ENCODE data around the gene TAF11L4.
"Not testable (repeated sequence)": the region's sequence is repeated elsewhere in the genome, so short reads cannot be mapped to it uniquely, and the experiment has no call there.

Gene TAF11L4

DNA sequence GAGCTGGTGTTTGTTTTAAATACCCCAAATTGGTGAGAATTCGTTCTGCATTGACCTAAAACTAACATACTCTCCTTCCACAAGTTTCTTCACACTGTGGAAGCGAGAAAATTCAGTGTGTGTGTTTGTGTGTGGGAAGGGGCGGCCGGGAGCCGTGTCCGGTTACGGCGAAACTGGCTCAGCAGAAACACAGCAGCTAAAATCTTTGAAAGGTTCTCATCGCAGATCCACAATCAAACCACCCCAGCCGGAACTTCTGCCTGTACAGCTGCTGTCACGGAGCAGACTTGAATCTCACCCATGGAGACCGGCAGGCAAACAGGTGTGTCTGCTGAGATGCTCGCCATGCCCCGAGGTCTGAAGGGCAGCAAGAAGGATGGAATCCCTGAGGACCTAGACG is at the start of gene TAF11L4:
Gene TAF11L4 (plus strand): TSS at position 301 of the 400 bp plus-strand sequence.
- DNase-seq = not testable (repeated sequence)

DNA sequence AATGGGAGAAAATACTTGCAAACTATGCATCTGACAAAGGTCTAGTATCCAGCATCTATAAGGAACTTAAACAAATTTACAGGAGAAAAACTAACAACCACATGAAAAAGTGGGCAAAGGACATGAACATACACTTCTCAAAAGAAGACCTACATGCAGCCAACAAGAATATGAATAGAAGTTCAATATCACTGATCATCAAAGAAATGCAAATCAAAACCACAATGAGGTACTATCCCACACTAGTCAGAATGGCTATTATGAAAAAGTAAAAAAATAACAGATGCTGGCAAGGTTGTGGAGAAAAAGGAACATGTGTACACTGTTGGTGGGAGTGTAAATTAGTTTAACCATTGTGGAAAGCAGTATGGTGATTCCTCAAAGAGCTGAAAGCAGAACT is 46.5 kb upstream of the TAF11L4 start:
- not testable (repeated sequence) for DNase-seq

DNA sequence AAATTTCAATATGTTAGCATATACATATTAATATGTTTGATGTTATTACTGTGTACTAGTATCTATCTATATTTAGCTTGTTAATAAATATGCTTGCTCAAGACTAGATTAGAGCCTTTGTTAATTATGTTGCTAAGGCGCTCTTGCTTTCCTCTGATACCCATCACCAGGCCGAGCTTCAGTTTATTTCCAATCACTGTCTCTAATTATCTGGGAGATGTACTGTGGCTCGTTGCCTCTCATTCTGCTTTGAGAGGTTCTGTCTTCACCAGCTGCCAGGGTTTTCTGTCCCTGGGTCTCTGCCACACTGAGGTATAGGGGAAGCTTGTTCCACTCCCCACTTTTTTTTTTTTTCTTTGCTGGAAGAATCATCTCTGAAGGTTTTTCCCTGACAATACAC is 44.6 kb upstream of the TAF11L4 start:
- no peak for DNase-seq

DNA sequence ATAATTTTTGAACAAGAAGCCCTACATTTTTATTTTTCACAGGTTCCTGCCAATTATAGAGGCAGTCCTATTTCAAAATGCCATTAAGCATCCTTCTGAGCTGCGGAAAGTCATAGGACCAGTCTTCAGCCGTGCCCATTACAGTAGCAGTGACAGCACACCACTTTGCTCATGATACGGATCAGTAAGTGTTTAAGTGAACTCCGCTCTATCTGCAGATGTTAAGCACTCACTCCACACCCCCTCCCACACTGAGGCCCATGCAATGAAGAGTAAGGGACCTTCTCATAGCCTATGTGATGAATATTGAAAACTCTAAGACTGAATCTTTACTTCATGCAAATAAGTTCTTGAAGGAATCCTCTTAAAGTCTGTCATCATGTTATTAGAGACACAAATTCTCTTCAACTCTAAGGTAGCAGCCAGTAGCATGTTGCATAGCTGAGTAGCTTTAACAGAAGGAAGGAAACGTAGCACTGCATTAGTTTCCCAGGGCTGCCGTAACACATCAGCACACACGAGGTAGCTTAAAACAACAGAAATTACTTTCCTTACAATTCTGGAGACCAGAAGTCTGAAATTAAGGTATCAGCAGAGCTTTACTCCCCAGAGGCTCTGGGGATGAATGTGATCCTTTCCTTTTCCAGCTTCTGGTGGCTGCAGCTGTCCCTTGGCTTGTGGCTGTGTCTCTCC is 43.9 kb upstream of the TAF11L4 start:
- DNase-seq = no peak

DNA sequence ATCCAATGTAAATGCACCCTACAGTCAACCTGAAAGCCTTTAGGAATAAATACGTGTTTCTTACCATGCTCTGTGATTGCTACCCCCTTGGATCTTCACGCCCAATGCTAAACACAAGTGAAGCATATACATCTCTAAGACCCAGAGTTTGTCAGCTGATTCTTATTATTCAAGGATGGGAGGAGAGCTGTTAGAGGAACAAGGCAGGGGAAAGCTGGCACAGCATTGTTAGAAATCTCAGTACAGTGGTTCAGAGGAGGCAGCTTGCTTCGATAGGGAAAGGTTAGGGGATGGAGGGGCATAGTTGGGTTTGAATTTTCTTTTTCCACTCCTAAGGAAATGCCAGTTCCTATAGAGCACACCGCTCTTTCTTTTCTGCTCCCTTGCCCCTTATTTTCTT is 40.2 kb upstream of the TAF11L4 start:
- no peak for DNase-seq

DNA sequence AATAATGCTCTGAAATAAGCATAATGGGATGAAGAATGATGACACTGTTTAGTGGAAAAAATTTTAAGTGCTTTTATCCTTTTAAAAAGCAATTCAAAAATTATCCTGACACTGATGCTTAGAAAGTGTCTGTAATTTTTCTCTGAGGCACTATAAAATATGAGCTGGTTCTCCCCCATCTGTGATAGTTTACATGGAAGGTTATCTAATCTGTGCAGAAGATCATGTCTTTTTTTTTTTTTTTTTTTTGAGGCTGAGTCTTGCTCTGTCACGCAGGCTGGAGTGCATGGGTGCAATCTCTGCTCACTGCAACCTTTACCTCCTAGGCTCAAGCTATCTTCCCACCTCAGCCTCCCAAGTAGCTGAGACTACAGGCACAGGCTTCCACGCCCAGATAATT is 38.8 kb upstream of the TAF11L4 start:
- DNase-seq = no peak

DNA sequence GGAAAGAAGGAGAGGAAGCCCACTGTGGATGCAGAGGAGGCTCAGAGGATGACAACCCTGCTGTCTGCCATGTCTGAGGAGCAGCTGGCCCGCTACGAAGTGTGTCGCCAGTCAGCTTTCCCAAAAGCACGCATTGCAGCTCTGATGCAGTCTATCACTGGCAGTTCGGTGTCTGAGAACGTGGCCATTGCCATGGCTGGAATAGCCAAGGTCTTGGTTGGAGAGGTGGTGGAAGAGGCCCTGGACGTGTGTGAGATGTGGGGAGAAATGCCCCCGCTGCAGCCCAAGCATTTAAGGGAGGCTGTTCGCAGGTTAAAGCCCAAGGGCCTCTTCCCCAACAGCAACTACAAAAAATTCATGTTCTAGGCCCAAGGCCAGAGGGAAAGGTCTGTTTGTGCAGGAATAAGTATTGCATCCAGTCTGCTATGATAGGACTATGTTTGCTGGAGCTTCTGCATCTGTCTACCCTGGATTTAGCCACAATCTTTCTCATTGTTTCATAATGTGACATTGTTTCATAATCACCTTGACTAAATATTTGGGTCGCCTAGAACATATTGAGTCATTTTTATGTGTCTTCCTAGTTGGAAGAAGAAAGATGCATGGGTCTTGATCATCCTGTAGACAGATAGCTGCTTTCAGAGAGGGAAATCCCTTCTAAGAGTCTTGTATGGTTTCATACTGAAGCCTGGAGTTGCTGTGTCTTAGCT is 35.0 kb upstream of the TAF11L4 start:
- not testable (repeated sequence) for DNase-seq

DNA sequence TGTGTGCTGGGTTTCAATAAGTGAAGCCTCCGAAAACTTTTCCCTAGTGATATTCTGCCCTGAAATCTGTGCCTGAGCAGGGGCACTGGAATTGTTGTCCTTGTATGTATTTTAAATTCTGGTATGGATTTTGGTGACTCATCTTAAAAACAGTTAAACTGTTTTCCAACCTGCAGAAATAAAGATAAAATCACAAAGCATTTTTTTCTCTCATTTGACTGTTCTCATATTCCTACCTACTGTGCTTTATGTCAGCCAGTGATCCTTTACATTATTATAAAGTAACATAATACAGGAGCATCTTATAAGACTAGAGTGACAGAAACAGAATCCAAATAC is 34.5 kb upstream of the TAF11L4 start:
- no peak for DNase-seq

DNA sequence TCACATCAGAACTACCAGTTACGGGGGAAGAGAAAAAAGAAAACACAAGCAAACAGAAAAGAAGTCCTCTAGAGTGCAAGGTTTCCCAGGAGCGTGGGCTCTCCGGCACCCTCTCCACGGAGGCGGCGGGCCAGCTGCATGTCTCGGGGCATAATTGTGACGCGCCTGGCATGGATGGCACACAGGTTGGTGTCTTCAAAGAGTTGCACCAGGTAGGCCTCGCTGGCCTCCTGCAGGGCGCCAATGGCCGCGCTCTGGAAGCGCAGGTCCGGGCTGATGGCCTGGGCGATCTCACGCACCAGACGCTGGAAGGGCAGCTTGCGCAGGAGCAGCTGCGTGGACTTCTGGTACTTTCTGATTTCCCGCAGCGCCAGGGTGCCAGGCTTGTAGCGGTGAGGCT is 30.3 kb upstream of the TAF11L4 start:
- not testable (repeated sequence) for DNase-seq

DNA sequence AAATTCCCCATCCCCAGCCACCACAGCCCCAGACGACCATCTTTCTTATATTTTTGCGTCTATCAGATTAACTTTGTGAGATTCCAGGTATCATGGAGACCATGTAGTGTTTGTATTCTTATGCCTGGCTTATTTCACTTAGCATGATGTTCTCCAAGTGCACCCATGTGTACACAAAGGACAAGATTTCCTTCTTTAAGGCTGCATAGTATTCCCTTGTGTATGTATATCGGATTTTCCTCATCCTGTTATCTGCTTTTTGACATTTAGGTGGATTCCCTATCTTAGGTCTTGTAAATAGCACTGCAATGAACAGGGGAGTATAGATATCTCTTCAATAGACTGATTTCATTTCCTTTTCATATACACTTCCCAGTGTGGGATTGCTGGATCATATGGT is 28.8 kb upstream of the TAF11L4 start:
- no peak for DNase-seq

DNA sequence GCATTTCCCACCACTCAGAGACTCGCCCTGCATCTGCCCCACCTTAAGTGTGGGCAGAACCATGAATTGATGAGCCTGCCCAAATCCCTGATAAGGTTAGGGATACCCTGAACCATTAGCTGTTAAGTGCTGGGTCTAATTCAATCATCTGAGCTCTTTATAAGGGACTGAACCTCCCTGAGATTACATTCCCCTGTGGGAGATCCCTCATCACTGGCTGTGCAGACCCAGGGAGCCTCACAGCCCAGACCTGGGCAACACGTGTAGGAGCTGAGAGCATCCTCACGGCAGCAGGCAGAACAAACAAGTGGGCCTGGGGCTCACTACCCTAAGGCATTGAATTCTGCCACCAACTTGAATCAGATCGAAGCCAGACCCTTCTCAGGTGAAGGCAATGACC is 24.2 kb upstream of the TAF11L4 start:
- DNase-seq = no peak

DNA sequence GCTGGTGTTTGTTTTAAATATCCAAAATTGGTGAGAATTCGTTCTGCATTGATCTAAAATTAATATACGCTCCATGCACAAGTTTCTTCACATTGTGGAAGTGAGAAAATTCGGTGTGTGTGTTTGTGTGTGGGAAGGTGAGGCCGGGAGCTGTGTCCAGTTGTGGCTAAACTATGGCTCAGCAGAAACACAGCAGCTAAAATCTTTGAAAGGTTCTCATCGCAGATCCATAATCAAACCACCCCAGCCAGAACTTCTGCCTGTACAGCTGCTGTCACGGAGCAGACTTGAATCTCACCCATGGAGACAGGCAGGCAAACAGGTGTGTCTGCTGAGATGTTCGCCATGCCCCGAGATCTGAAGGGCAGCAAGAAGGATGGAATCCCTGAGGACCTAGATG is 23.7 kb upstream of the TAF11L4 start, which contains the start of gene TAF11L2:
Gene TAF11L2 (plus strand): TSS at position 301 of the 400 bp plus-strand sequence.
- not testable (repeated sequence) for DNase-seq

DNA sequence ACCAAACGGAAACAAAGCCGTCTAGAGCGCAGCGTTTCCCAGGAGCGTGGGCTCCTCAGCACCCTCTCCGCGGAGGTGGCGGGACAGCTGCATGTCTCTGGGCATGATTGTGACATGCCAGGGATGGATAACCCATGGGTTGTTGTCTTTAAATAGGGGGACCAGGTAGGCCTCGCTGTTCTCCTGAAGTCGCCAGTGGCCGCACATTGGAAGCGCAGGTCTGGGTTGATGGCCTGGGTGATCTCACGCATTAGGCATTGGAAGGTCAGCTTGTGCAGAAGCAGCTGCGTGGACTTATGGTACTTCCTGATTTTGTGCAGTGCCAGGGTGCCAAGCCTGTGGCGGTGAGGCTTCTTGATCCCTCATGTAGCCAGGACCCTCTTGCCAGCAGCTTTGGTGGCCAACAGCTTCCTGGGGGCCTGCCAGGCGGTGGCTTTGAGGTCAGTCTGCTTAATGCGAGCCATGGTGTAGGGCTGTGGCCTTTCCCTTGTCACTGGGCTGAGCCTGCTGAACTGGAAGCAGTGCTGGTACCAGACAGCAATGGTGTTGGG is 9.8 kb upstream of the TAF11L4 start:
- DNase-seq = no peak

DNA sequence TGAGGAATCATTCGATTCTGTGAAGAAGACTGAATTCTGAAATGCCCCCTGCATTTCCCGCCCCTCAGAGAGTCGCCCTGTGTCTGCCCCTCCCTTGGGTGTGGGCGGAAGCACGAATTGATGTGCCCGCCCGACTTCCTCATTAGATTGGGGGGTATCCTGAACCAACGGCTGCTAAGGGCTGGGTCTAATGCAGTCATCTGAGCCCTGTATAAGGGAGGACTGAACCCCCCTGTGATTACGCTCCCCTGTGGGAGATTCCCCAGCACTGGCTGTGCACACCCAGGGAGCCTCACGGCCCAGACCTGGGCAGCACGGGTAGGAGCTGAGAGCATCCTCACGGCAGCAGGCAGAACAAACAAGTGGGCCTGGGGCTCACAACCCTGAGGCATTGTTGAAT is 4.1 kb upstream of the TAF11L4 start:
- not testable (repeated sequence) for DNase-seq

DNA sequence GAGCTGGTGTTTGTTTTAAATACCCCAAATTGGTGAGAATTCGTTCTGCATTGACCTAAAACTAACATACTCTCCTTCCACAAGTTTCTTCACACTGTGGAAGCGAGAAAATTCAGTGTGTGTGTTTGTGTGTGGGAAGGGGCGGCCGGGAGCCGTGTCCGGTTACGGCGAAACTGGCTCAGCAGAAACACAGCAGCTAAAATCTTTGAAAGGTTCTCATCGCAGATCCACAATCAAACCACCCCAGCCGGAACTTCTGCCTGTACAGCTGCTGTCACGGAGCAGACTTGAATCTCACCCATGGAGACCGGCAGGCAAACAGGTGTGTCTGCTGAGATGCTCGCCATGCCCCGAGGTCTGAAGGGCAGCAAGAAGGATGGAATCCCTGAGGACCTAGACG is 3.5 kb upstream of the TAF11L4 start, which contains the start of gene TAF11L3:
Gene TAF11L3 (plus strand): TSS at position 301 of the 400 bp plus-strand sequence.
- DNase-seq = not testable (repeated sequence)

DNA sequence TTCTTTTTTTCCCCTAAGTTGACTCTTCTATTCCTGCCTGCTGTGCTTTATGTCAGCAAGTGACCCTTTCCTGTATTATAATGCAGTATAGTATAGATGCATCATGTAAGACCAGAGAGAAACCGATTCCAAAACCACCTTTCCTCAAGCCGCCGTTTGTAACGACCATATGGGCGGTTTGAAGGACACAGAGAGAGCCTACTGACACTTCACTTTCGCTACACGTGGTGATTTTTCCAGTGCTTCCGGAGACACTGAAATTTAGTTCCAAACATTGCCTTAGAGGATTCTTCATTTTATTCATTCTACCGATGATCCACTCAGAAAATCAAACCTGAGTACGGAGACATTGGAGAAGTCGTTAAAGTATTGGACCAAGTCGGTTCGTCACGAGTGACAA is 2.1 kb upstream of the TAF11L4 start:
- not testable (repeated sequence) for DNase-seq

DNA sequence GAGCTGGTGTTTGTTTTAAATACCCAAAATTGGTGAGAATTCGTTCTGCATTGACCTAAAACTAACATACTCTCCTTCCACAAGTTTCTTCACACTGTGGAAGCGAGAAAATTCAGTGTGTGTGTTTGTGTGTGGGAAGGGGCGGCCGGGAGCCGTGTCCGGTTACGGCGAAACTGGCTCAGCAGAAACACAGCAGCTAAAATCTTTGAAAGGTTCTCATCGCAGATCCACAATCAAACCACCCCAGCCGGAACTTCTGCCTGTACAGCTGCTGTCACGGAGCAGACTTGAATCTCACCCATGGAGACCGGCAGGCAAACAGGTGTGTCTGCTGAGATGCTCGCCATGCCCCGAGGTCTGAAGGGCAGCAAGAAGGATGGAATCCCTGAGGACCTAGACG is 3.3 kb downstream of the TAF11L4 start, which contains the start of gene TAF11L5:
Gene TAF11L5 (plus strand): TSS at position 301 of the 400 bp plus-strand sequence.
- DNase-seq = not testable (repeated sequence)

DNA sequence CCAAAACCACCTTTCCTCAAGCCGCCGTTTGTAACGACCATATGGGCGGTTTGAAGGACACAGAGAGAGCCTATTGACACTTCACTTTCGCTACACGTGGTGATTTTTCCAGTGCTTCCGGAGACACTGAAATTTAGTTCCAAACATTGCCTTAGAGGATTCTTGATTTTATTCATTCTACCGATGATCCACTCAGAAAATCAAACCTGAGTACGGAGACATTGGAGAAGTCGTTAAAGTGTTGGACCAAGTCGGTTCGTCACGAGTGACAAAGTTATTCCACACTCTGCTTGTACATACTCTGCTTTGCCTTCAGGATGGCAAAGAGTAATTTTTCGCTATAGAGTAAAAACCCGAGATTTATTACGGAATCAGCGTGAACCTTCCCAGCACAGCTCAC is 4.9 kb downstream of the TAF11L4 start:
- not testable (repeated sequence) for DNase-seq

DNA sequence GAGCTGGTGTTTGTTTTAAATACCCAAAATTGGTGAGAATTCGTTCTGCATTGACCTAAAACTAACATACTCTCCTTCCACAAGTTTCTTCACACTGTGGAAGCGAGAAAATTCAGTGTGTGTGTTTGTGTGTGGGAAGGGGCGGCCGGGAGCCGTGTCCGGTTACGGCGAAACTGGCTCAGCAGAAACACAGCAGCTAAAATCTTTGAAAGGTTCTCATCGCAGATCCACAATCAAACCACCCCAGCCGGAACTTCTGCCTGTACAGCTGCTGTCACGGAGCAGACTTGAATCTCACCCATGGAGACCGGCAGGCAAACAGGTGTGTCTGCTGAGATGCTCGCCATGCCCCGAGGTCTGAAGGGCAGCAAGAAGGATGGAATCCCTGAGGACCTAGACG is 6.8 kb downstream of the TAF11L4 start, which contains the start of gene TAF11L6:
Gene TAF11L6 (plus strand): TSS at position 301 of the 400 bp plus-strand sequence.
- DNase-seq = not testable (repeated sequence)
